Left lobe of liver (tissue), 2 donors: ENCODE data around the gene RMC1. TPM values are rescaled to one million over a fixed set of nuclear protein-coding genes. Genes with fewer than 3 reads are reported as not detected.

ENCODE experiments used
- ATAC-seq: fragments of 200-7000 bp; cut with Tn5 transposase; one replicate; pipeline ENCODE4 v1.9.1; 2020; ENCODE audit warnings: mild to moderate bottlenecking, moderate library complexity
- DNase-seq: peaks from one replicate; pipeline ENCODE4 v3.0.0-alpha.2; 2020; ENCODE audit warnings: low spot score
- total RNA-seq: library from RNA; stranded (reverse); gene quantifications from one replicate; pipeline ENCODE4 v1.2.1, GENCODE V29; 2021
- donor health status: DM: no; HTN: no; CAD: no; lungs with moderate emphysema.
- donor health status: DM: no; HTN: yes; CAD: no.

The RMC1 gene
- total RNA-seq, 1 donor from 2014 or later = 18.0 TPM

GRCh38 chr18:23529604-23530003 lies 26.3 kb downstream of the RMC1 start:
- DNase-seq = no peak
- no peak for ATAC-seq

- ATAC-seq = peak; percentile 67
Observed at GRCh38 chr18:23530195-23530594, 26.9 kb downstream of the RMC1 start.

GRCh38 chr18:23531912-23532311 lies 28.6 kb downstream of the RMC1 start:
- DNase-seq (no peak), ATAC-seq (peak; percentile 35)

More at GRCh38 chr18:23530195-23530594, 26.9 kb downstream of the RMC1 start:
- DNase-seq = no peak

DNA sequence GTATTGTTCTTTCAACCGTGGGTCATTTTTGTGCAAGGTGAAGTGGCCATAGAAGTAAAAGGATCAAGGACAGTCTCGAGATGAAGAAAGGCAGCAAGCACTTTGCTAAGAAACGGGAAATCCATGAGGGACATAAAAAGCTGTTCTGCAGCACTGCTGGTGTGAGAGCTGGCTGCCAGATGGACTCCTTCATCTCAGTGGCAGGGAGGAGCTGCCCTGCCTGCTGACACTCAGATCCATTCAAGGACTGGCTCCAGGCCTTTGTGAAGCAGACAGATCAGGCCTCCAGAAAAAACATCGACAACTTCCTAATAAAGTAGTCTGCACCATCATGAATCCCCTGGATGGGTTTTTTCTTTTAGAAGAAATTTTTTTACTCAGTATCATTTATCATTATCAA lies 29.5 kb downstream of the RMC1 start:
- ATAC-seq (no peak), DNase-seq (no peak)

DNA sequence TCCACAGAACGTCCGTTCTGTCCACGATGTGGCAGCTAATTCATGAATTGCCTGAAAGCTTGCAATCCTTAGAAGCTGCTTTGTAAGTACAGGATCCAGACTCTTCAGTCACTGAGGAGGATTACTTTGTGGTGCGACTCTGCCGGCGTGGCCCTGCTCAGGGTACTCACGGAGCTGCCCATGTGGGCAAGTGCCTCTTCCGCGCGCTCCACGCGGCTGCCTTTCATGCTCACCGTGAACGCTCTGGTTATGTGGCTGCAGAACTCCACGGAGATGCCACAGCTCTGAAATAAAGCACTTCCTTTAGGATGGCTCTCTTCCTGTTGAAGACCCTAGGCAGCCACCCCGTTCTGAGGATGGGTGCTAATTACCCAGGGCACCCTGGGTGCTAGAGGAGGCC lies 31.0 kb downstream of the RMC1 start:
- no peak for DNase-seq
- no peak for ATAC-seq

DNA sequence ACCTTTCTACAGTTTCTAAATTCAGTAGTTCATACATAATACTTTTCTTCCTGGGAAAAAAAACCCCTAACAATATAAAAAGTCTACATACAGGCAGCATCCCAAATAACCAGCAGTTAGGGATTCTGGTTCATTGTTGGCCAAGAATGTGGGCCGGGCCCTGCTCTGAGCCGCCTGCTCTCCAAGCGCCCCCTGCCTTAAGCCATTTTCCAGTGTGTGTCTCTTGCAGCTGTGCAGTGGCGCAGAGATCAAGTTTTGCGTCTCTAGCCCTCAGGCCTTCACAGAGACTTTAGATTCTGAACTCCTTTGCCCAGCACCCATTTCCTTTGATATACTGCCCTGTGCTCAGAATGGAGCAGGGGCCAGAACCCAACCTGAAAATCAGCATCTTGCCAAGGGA lies 32.9 kb downstream of the RMC1 start:
- DNase-seq (no peak), ATAC-seq (no peak)

- peak; percentile 88 for ATAC-seq
- peak; percentile 71 for DNase-seq
Observed at GRCh38 chr18:23537274-23537673, 34.0 kb downstream of the RMC1 start.

- DNase-seq (no peak), ATAC-seq (no peak)
Observed at GRCh38 chr18:23538001-23538400, 34.7 kb downstream of the RMC1 start.

GRCh38 chr18:23538870-23539269 lies 35.6 kb downstream of the RMC1 start:
- ATAC-seq = peak; percentile 73
- peak; percentile 56 for DNase-seq

DNA sequence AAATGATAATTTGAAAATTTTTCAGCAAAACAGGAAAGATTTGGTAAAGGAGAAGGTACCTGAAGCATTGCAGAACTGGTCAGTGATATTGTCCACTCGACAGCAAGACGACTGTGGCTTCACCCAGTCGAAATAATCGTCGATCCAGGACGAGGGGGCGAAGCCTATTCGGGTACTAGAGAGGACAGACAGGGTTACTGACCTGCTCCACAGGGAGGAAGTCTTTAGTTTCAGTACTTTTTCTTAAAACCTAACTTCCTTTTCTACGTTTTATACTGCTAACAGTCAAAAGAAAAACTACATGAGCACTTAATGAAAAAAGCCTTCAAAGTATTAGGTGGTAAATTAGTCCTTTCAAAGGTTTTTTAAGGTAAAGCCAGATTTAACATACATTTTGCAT lies 36.0 kb downstream of the RMC1 start:
- DNase-seq (no peak), ATAC-seq (no peak)

GRCh38 chr18:23539911-23540525 lies 36.7 kb downstream of the RMC1 start:
- no peak for ATAC-seq

DNA sequence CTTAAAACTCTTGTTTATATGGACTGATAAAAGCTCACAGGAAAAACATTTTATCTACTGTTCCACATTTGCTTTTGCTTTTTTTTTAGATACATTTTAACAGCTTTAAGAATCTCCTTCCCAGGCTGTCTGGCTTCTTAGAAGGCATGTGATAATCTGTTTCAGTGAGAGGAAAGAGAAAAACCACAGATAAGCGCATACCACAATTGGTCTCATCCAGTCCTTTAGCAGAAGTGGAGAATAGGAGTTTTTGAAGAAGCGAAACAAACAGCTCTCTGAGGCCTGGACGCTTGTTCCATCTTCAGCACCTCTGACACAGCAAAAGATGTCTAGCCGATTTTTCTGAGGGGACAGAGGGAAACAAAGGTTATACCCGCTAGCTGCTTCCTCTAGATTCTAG lies 37.6 kb downstream of the RMC1 start:
- no peak for DNase-seq
- no peak for ATAC-seq

More at GRCh38 chr18:23539911-23540525, 36.7 kb downstream of the RMC1 start:
- DNase-seq = no peak

GRCh38 chr18:23541349-23542093 lies 38.2 kb downstream of the RMC1 start:
- no peak for ATAC-seq
- no peak for DNase-seq

GRCh38 chr18:23542461-23542860 lies 39.1 kb downstream of the RMC1 start:
- ATAC-seq (no peak), DNase-seq (no peak)

DNA sequence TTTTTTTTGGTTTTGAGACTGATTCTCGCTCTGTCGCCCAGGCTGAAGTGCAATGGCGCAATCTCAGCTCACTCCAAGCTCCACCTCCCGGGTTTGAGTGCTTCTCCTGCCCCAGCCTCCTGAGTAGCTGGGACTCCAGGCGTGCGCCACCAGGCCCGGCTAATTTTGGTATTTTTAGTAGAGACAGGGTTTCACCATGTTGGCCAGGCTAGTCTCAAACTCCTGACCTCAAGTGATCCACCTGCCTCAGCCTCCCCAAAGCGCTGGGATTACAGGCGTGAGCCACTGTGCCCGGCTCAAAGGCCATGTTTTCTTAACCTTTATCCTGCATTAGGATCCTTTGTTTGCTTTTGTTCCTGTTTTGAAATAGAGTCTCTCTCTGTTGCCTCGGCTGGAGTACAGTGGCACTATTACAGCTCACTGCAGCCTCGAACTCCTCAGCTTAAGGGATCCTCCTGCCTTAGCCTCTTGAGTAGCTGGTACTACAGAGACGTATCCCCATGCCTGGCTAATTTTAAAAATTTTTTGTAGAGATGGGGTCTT lies 42.0 kb downstream of the RMC1 start:
- DNase-seq = peak; percentile 65
- peak; percentile 89 for ATAC-seq

DNA sequence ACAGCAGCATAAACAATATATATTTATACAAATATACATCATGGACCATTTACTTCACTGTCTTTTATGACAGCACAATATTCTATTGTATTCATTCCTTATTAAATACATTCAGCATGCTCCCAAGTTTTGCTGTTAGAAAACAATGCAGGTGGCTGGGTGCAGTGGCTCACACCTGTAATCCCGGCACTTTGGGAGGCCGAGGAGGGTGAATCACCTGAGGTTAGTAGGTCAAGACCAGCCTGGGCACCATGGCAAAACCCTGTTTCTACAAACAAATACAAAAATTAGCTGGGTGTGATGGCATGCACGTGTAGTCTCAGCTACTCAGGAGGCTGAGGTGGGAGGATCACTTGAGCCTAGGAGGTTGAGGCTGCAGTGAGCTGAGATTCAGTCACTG lies 44.0 kb downstream of the RMC1 start:
- DNase-seq = no peak
- ATAC-seq = no peak

GRCh38 chr18:23547846-23548245 lies 44.5 kb downstream of the RMC1 start:
- ATAC-seq = no peak
- no peak for DNase-seq

GRCh38 chr18:23548275-23548674 lies 45.0 kb downstream of the RMC1 start:
- DNase-seq = no peak
- ATAC-seq = no peak

GRCh38 chr18:23548719-23549118 lies 45.4 kb downstream of the RMC1 start:
- ATAC-seq = no peak
- DNase-seq = no peak

DNA sequence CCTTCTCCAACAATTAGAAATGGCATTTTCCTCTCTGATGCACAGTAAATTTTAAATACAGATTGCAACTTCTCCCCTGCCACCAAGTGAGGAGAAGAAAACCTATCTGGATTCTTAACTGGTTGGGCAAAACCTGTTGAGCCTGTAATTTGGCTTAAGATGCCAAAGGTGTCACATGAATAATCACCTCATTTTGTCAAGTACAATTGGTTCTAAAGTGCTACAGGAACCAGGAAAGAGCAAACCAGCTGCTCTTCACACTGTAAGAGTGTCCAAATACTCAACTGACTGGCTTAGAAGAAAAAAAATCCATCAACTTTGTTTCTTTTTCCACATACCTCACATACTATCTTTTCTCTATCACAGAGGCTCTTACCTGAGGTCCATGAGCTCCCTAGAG lies 47.6 kb downstream of the RMC1 start:
- no peak for ATAC-seq
- DNase-seq = no peak

GRCh38 chr18:23551978-23552377 lies 48.7 kb downstream of the RMC1 start:
- no peak for ATAC-seq
- DNase-seq = no peak

- no peak for ATAC-seq
- DNase-seq = no peak
Observed at GRCh38 chr18:23552505-23552904, 49.2 kb downstream of the RMC1 start.
